ENCODE measurements around the gene CFAP410. TPM values are rescaled to one million over a fixed set of nuclear protein-coding genes. Genes with fewer than 3 reads are reported as not detected.

CFAP410 gene
- total RNA-seq, 6 experiments from 2014 or later: 6.9 to 15.4 (median 13.1) TPM

GRCh38 chr21:44337449-44337848, 1.7 kb downstream of the CFAP410 start:
- 64% methylated on average over 3 of the region's 3 CpGs for WGBS (ENCODE audit: insufficient coverage, low coverage, low lambda C conversion rate, missing lambda C conversion rate)
- no peak overlapping the region for H3K4me3 ChIP-seq
- TF ChIP-seq POLR2A (IDR thresholded peaks at IDR 0.05) (no peak), CTCF (IDR thresholded peaks at IDR 0.05) (no peak)
- H3K9me3 ChIP-seq: no peaks in the 10 kb centered on the region
- intact Hi-C loops (cut with DNase I): no loop called here
- H3K36me3 ChIP-seq: no peaks in the 10 kb centered on the region
- peak overlapping the region in 1 of 3 donors; percentile 33 for H3K27ac ChIP-seq
- ATAC-seq (no peak), DNase-seq (no peak)
- peaks cover 0 to 7% (median 0%) of the 10 kb centered on the region in 4 donors for H3K4me1 ChIP-seq
- H3K27me3 ChIP-seq: no peaks in the 10 kb centered on the region

GRCh38 chr21:44335266-44336059, 3.7 kb downstream of the CFAP410 start:
- TF ChIP-seq CTCF (IDR thresholded peaks at IDR 0.05) (no peak), POLR2A (IDR thresholded peaks at IDR 0.05) (no peak)
- Histone ChIP-seq H3K9me3 (no peaks in the 10 kb centered on the region), H3K27ac (no peak overlapping the region), H3K4me3 (no peak overlapping the region), H3K27me3 (no peaks in the 10 kb centered on the region), H3K4me1 (peaks cover 0 to 7% (median 0%) of the 10 kb centered on the region in 4 donors), H3K36me3 (no peaks in the 10 kb centered on the region)
- no peak for ATAC-seq
- intact Hi-C loops (cut with DNase I): no loop called here
- DNase-seq: no peak
- 80% methylated on average over 2 of the region's 24 CpGs for WGBS (ENCODE audit: insufficient coverage, low coverage, low lambda C conversion rate, missing lambda C conversion rate)

- Histone ChIP-seq H3K4me1 (peaks cover 0 to 7% (median 0%) of the 10 kb centered on the region in 4 donors), H3K9me3 (no peaks in the 10 kb centered on the region), H3K36me3 (no peaks in the 10 kb centered on the region), H3K27me3 (no peaks in the 10 kb centered on the region), H3K27ac (no peak overlapping the region), H3K4me3 (no peak overlapping the region)
- intact Hi-C loops (cut with DNase I): no loop called here
- no peak for DNase-seq
- TF ChIP-seq POLR2A (IDR thresholded peaks at IDR 0.05) (no peak), CTCF (IDR thresholded peaks at IDR 0.05) (no peak)
- ATAC-seq: no peak
- 100% methylated on average over 1 of the region's 26 CpGs for WGBS (ENCODE audit: insufficient coverage, low coverage, low lambda C conversion rate, missing lambda C conversion rate)
Observed at GRCh38 chr21:44334329-44335030, 4.7 kb downstream of the CFAP410 start.

GRCh38 chr21:44333509-44334328, 5.5 kb downstream of the CFAP410 start:
- no peak overlapping the region for H3K4me3 ChIP-seq
- H3K36me3 ChIP-seq: no peaks in the 10 kb centered on the region
- intact Hi-C loops (cut with DNase I): no loop called here
- peaks cover 0 to 7% (median 0%) of the 10 kb centered on the region in 4 donors for H3K4me1 ChIP-seq
- TF ChIP-seq CTCF (IDR thresholded peaks at IDR 0.05) (no peak), POLR2A (IDR thresholded peaks at IDR 0.05) (no peak)
- ATAC-seq: no peak
- no peak for DNase-seq
- no peak overlapping the region for H3K27ac ChIP-seq
- no peaks in the 10 kb centered on the region for H3K27me3 ChIP-seq
- H3K9me3 ChIP-seq: no peaks in the 10 kb centered on the region
- WGBS (ENCODE audit: insufficient coverage, low coverage, low lambda C conversion rate, missing lambda C conversion rate): 70% methylated on average over 2 of the region's 45 CpGs
